ENCODE data around the gene ZNFX1. TPM values are rescaled to one million over a fixed set of nuclear protein-coding genes. Genes with fewer than 3 reads are reported as not detected.

Gene ZNFX1
- total RNA-seq, 1 donor from 2014 or later: 93.4 TPM

DNA sequence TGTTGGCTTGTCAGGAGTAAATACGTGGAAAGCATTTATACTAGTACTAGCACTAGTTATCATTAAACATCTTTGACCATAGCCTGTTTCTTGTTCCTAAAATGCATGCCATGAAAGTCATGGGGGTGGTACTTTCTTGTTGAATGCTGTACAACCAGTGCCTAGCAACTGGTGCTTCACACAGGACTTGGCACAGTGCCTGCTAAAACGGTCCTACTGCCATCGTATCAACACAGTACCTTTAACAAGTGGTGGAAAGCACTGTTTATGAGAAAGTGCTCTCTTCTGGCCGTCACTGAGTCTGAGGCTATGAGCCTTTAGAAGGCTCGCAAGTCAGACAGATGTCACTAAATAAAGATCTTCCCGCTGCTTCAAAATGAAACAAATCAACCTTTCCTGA is 21.6 kb downstream of the ZNFX1 start:
- intact Hi-C loops (cut with micrococcal nuclease): no loop called here

DNA sequence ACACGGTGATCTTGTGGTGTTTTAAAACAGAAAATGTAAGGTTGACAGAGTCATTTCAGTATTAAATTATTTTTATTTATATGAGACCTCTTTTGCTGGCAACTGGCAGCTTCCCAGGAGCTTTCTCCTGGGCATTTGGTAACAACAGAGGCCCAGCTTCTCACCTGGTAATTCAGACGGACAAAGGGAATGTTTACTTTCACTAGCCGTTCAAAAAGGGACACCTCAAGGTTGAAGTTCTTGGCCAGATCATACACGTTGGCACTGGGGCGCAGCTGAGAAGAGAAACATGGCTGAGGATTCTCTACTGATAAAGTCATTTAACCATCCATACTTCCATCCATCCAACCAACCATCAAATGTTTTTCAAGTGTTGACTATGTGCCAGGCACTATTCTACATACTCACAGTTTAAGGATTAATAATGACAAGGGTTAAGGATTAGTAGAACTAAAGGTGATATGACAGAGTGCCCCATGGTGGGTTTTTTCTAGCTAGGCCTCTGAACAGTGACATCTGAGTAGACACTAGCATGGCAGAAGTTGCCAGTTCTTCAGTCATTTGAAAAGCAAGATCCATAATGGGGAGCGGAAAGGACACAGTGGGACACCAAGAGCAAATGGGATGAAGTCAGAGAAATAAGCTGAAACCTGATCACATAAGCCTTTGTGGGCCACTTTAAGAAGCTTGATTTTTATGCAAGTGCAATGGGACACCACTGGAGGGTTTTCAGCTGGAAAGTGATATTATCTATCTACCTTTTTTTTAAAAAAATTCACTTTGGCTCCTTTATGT is 25.1 kb downstream of the ZNFX1 start:
- intact Hi-C loops (cut with micrococcal nuclease): no loop called here

DNA sequence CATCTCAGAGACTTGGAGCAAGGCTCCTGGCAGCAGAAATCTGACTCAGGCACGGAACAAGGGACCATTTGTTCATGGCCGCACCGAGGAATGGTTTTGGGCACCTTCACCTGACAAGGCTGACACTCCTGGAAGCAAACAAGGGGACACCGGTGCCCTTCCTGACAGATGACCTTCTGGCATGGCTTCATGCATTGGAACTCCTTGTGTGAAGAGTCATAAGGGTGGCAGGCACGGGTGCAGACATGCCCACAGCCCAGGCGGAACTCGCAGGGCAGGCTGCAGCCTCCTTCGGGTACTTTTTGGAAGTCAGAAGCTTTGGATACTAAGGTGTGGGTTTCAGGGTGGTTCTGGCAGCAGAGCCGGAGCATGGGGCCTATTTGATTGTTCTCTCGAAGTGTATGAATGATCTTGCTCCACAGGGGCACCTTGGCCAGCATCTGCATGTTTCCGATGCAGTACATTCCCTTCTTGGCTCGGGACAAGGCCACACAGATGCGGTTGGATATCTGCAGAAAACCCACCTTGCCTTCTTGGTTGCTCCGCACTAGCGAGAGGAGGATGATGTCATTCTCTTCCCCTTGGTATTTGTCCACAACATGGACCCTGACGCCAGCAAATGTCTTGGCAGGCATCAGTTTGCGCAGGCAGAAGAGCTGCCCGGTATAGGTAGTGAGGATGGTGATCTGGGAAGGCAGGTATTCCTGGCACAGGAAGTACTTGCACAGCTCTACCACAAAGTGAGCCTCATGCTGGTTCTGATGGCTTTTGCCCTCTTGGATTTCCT is 28.8 kb downstream of the ZNFX1 start:
- intact Hi-C loops (cut with micrococcal nuclease): no loop called here

DNA sequence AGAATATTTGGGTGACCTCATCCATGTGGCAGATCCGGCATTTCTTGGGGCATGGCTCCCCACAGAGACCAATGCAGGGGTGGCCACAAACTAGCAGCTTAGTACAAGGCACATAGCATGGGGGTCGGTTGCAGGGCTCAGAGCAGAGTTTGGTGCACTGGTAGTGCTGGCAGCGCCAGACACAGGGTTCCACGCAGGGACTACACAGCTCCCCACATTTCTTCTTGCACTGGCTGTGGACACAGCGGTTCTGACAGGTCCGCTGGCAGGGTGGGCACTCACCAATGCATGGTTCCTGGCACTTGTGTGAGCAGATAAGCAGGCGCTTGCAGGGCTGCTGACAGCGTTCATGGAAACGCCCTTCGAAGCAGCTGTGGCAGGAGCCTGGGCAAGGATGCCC is 29.6 kb downstream of the ZNFX1 start:
- intact Hi-C loops (cut with micrococcal nuclease): no loop called here

DNA sequence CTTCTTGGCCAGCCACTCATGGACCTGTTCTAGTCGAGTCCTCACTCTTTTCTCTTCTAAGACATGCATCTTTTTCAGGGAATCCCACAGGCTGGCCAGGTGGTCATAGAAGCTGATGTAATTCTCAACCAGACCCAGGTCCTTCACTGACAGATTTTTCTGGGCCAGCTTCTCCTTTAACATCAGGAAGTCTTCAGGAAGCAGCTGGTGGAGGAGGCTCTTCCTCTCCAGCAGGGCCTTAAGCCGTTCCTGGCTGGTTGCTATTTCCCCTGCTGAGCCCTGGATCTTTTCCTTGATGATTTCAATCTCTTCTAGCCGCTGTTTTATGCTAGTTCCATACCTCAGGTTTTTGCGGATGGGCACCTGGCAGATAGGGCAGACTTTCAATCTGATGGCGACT is 30.1 kb downstream of the ZNFX1 start:
- intact Hi-C loops (cut with micrococcal nuclease): no loop called here

DNA sequence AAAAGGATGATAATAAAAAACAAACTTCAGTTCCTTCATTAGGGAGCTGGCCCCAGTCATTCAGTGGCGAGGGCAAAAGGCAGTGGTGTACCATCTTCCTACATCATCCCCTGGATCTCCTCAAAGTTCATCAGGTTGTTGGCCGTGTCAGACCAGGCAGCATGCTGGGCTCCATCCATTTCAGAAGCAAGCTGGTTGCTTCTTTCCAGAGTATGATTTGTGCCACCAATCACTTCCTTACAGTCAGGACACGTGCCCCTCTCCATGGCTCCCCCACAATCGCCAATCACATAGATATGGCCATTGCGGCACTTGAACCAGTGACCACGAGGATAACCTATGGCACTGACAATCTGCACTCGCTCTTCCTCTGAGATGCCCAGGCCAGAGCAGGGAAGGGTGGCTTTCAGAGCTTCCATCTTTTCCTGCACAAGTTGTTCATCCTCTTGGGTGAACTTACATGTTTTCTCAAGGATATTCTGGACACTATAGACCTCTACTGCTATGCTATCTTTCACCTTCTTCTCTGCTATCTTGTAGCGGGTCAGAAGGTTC is 30.6 kb downstream of the ZNFX1 start:
- intact Hi-C loops (cut with micrococcal nuclease): no loop called here

DNA sequence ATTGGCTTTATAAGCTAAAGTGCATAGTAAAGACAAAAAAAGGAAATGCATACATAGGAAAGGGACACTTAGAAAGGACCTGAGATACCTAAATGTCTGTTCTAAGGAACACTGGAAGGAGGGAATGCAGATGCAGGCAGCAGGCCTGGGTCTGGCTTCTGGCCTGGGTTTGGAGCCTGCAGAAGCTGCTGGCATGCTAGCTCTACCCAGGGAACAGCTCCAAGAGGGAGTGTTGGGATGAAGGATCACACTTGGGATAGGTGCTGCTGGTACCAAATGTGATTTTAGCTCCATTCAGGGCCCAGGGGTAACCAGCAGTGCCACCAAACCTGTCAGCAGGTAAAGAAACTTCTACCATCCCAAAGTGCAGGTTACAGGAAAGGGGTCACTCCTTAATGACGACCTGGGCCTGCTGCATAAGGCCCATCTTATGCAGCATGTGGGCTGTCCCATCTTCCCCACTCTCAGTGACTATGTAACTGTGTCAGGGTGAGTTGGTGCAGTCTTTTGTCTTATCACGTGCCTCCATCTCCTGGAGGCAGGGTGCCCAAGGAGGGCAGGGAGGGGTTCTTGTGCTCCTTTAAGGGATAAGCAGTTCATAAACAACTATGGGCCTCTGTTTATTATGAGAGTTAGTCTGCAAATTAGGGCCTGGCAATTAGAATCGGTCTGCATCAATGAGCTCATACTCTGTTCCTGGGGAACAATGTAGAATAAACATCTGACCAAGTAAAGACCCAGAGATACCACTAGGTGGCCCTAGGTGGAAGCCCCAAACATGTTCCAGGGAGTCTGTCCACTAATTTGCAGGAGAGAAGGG is 31.7 kb downstream of the ZNFX1 start:
- intact Hi-C loops (cut with micrococcal nuclease): loop anchor here (1.0 kb wide), 1 partner anchor 77 kb away; no protein-coding TSS in a partner anchor

DNA sequence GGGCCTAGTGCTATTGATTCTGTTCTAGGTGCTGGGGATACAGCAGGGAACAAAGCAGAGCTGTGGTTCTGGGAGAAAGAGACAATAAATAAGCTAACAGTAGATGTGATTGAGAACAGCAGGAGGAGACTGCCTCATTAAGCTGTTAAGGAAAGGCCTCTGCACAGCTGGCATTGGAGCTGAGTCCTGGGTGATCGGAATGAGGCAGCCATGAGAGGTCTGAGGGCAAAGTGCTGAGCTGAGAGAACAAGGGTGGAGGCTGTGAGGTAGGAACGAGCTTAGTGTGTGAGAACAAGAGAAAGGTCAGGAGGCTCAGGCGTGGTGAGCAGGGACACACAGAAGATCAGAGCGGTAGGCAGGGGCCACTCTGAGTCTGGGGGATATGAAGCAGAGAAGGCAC is 40.3 kb downstream of the ZNFX1 start:
- intact Hi-C loops (cut with micrococcal nuclease): no loop called here

DNA sequence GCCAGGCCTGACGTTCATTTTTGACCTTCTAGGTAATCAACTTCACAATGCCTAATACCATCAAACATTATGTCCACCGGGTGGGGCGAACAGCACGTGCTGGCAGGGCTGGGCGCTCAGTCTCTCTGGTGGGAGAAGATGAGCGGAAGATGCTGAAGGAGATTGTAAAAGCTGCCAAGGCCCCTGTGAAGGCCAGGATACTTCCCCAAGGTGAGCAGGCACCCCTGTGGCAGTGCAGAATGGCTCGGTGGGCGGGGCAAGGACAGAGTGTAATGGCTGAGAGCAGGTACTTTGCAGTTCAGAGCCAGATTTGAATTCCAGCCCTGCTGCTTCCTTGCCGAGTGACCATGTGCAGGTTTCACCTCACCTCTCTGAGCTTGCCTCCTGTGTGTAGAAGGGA is 41.6 kb downstream of the ZNFX1 start:
- intact Hi-C loops (cut with micrococcal nuclease): no loop called here

DNA sequence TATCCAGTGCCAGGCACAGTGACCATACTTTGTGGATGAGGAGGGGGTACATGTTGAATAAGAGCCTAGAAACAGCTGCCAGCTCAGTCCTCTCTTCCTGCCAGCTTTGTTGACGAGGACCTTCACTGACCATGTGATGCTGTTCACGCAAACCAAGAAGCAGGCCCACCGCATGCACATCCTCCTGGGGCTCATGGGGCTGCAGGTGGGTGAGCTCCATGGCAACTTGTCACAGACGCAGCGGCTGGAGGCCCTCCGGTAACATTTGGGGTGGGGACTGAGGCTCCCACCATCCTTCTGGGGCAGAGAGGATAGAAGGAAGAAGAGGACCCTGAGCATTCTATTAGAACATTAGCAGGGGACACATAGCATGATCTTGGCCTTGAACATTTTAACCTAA is 43.0 kb downstream of the ZNFX1 start:
- intact Hi-C loops (cut with micrococcal nuclease): no loop called here

DNA sequence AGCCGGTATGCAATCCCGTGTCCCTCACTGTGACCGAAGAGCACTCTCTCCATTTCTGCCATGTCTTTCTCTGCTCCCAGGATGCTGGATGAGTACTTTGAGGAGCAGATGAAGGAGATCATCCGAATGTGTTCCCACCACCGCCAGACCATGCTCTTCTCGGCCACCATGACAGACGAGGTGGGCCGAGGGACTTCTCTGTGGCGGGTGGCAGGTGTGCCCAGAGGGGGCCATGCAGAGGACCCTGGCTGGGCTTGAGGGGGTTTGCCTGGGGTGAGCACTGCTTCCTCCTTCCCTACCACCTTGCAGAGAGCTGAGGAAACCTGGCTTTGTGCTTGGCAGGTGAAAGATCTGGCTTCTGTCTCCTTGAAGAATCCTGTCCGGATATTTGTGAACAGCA is 44.6 kb downstream of the ZNFX1 start:
- intact Hi-C loops (cut with micrococcal nuclease): no loop called here

DNA sequence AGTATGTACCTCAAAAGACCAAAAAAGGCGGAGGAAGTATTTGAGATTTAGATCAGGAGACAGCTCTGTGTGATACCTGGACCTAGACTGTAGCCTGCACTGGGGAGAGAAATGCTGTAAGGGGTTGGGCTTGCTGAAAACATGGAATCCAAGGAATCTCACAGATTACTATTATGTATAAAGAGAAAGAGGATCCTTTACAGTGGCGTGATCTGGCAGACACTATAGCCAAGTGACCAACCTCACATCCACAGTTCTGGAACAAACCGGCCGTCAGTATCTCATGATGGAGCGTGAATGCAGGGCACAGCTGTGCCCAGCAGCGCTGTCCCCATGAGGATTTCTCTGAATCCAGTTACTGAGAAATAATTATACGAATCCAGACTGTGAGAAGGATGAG is 46.4 kb downstream of the ZNFX1 start:
- intact Hi-C loops (cut with micrococcal nuclease): no loop called here

DNA sequence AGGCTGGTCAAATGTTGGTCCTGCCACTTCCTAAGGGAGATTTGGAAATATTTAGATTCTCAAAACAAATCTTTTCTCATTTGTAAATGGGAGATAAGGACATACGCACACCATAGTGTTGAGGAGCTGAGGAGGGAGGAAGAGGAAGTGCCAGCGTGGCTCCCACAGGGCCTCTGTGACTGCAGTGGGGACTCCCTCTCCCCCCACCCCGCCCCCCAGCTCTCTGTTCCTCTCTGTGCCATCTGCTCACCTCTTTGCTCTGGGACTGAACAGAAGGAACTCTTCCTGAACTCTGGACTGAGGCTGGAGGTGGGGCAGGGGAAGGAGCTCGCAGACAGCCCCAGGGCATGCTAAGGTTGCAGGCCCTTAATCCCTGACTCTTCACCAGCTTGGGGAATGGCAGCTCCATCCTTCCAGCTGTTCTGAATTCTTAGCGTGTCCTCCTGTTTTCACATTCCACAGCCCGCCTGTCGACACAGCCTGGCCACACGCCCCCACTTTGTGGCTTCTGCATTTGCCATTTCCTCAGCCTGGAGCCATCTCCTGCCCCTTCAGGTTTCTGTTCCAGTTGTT is 47.2 kb downstream of the ZNFX1 start:
- intact Hi-C loops (cut with micrococcal nuclease): no loop called here

DNA sequence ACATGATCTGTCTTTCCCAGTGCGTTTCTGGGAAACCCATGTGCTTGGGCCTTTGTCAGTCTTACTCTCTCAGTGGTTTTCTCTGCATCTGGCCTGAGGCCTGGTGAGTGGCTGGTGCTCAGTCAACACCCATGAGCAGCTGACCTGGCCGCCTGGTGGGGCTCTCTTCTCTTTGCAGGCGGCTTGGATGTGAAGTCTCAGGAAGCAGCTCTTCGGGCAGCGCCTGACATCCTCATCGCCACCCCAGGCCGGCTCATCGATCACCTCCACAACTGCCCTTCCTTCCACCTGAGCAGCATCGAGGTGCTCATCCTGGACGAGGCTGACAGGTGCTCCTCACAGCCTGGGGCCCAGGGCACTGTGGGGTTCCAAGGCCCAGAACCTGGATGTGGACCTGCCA is 47.8 kb downstream of the ZNFX1 start:
- intact Hi-C loops (cut with micrococcal nuclease): no loop called here

DNA sequence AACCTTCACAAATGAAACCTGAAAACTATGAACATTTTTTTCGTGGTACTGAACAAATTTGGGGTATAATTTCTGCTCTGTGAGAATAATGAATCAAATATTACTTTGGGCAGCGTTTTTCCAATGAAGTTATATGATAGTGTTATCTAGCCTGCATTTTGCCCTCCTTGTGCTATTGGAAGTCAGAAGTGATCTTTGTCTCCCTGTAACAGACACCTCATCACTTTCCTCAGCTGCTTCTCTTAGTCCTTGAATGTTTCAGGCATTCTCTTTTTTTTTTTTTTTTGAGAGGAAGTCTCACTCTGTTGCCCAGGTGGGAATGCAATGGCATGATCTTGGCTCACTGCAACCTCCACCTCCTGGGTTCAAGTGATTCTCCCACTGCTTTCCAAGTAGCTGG is 48.5 kb downstream of the ZNFX1 start:
- intact Hi-C loops (cut with micrococcal nuclease): no loop called here

DNA sequence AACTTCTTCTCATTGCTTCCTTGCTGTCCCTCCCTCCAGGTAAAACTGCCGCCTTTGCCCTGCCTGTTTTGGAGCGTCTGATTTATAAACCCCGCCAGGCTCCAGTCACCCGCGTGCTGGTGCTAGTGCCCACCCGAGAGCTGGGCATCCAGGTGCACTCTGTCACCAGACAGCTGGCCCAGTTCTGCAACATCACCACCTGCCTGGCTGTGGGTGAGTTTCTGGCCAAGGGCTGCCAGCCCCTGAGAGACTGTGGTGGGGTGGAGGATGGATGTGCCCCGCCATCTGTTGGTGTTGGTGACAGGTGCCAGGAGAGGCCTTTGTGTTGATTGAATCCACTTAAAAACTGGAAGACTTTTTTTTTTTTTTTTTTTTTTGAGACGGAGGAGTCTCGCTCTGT is 49.2 kb downstream of the ZNFX1 start:
- intact Hi-C loops (cut with micrococcal nuclease): no loop called here

DNA sequence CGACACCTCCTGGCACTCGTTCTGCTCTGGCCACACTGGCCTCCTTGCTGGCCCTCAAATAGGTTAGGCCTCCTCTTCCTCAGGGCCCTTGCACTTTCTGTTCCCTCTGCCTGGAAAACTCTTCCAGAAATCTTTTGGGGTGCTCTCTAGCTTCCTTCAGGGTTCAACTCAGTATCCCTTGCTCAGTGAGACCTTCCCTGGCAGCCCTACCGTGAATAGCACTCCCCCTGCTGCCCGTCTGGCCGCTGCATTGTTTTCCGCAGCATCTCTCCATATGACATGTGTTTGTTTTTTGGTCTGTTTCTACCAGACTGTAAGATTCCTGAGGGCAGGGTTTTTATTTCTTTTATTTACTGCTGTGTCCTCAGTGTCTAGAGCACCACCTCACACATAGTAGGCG is 52.0 kb downstream of the ZNFX1 start:
- intact Hi-C loops (cut with micrococcal nuclease): no loop called here

DNA sequence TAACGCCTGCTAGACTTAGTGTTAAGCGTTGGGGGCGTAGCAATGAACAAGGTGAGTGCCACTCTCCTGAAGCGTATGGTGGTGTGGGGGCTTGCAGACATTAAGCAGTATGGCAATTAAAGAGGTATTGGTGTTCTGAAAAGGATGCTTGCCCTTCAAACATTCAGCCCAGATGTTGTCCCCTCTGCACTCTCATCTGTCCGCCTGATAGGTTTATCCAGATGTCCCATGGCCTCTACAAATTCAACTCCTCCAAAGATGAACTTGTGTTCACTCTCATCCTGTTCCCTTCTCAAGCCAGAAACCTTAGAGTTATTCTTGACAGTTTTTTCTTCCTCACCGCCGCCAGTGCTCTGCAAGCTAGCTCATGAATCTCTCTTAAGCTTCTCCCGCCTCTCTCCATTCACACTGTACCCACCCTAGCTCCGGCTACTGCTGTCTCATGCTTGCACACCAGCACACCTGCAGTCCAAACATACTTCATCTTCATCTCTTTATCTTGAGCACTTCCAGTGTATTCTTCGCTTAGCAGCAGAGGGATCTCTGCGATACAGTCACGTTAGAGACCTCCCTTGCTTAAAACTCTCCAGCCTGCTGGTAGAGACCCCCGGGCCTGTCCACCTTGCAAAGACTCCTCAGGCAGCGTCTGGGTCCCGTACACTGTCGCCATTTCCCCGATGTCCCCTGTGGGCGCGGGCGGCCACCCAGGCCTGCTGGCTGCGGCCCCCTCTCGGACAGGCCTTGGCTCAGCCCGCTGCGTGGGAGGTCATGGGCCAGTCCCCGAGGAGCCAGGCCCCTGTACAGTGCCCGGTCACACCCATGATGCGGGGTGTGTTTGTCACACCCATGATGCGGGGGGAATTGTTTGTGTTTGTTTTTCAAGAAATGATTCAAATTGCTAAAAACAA is 57.7 kb downstream of the ZNFX1 start:
- intact Hi-C loops (cut with micrococcal nuclease): loop anchor here (1.0 to 10.0 kb wide), 7 partner anchors 32 to 895 kb away; partner anchors contain the start of genes ARFGEF2, CSE1L, STAU1 and UBE2V1

DNA sequence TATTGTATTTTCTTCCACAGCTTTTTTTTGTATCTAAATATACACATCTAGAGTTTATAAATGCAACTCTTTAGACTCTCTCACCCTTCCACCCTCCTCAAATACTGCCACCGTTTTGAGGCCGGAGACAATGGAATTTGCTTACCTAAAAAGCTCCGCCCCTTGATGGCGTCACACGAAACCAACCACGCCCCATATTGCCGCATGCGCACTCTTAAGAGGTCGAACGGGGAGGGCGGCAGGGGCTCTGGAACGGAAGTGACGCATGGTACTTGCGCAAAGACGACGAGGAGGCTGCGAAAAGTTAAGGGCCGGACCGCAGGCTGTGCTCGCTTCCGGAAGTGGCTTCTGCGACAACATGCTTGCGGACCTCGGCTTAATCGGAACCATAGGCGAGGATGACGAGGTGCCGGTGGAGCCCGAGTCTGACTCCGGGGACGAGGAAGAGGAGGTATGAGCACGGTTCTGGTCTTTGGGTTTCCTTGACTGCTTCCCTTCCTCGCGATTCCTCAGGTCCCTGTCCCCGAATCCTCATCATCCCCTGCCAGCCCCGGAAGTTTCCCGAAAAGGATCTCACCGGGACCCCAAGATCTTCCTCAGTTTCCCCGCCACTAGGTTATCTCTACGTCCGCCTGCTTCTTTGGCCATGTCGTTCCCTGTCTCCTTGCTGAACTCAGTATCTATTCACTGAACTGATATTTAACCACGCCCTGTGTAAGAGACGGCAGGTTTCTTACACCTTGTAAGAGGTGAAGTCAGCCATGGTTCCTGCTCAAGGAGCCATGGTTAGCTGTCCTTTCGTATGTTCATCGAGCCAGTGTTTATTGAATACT is 58.5 kb downstream of the ZNFX1 start, which contains the start of gene DDX27:
Gene DDX27 (plus strand): TSS at position 326 of the 833 bp plus-strand sequence. CDS start 33 bp downstream, at position 359.
- intact Hi-C loops (cut with micrococcal nuclease): loop anchor here (1.0 to 10.0 kb wide), 7 partner anchors 31 to 895 kb away; partner anchors contain the start of genes ARFGEF2, CSE1L, STAU1 and UBE2V1
